Neural progenitor cell (in vitro differentiated cells): ENCODE data around the gene IGBP1.

Experiments used
- CTCF ChIP-seq: fragments of 200-600 bp; sonication (generic); IDR thresholded peaks from 2 replicates; pipeline ENCODE4 v1.5.1; 2017; ENCODE audit warnings: antibody characterized with exemption, mild to moderate bottlenecking
- EZH2 ChIP-seq: fragments of 200-600 bp; sonication (generic); IDR thresholded peaks from 2 replicates; pipeline ENCODE4 v1.6.1; 2017; ENCODE audit warnings: antibody characterized with exemption, mild to moderate bottlenecking, moderate library complexity
- EZH2phosphoT487 ChIP-seq: fragments of 200-600 bp; sonication (generic); IDR thresholded peaks from 2 replicates; pipeline ENCODE4 v1.6.1; 2017; ENCODE audit warnings: antibody characterized with exemption

- TF ChIP-seq CTCF: no peak
- TF ChIP-seq EZH2phosphoT487: no peak
- no peak for TF ChIP-seq EZH2
Measured at GRCh38 chrX:70190225-70190624, 57.0 kb downstream of the IGBP1 start.
